SK-N-SH (cell line): ENCODE results near the gene GDPD4. TPM values are rescaled to one million over a fixed set of nuclear protein-coding genes. Genes with fewer than 3 reads are reported as not detected.

Source experiments
- CTCF ChIA-PET: fragments of 300-600, 350-600 bp; formaldehyde crosslinking; extraction: SDS; loops from one replicate; lab custom pipeline; 2021; lab: Yijun Ruan, JAX
- POLR2A ChIA-PET: fragments of 350-600 bp; sonication (Branson Sonifier 250); formaldehyde crosslinking; extraction: SDS; loops from one replicate; lab custom pipeline; 2020; ENCODE audit warnings: antibody characterized with exemption, inconsistent platforms; lab: Yijun Ruan, JAX
- DNase-seq: peaks from one replicate; pipeline ENCODE4 v3.0.0; 2012
- H2AFZ ChIP-seq: fragments of 200-600 bp; sonication (generic); 2 replicates; pipeline ENCODE4 v1.8.1; 2016; ENCODE audit warnings: antibody characterized with exemption, mild to moderate bottlenecking, low read depth
- H3F3A ChIP-seq: fragments of 200-600 bp; sonication (generic); replicated peaks from 2 replicates; pipeline ENCODE3; 2016; ENCODE audit warnings: antibody characterized with exemption, mild to moderate bottlenecking; ENCODE audit not compliant: insufficient read depth
- H3K27ac ChIP-seq, 2 experiments: fragments of 200-500 bp in 1 of 2; fragments of 200-600 bp in 1 of 2; sonication (Bioruptor generic) in 1 of 2; sonication (generic), shearing (Covaris generic) in 1 of 2; 2 replicates each; pipeline versions ENCODE4 v1.5.1 to v1.6.1; 2014 to 2016; ENCODE audit warnings: low read depth in 2 of 2, inconsistent platforms in 1 of 2, low read length in 1 of 2, mild to moderate bottlenecking in 1 of 2, mixed read lengths in 1 of 2
- H3K27me3 ChIP-seq: fragments of 200-600 bp; sonication (generic), shearing (Covaris generic); 2 replicates; pipeline ENCODE4 v1.6.1; 2016; ENCODE audit warnings: mixed run types; ENCODE audit not compliant: insufficient read depth
- H3K36me3 ChIP-seq, 2 experiments: fragments of 200-500 bp in 1 of 2; fragments of 200-600 bp in 1 of 2; sonication (Bioruptor generic) in 1 of 2; sonication (generic) in 1 of 2; replicated peaks in 1 of 2; 2 replicates each; pipeline versions ENCODE3 to v1.5.1; 2014 to 2016; ENCODE audit warnings: low read length in 1 of 2, mild to moderate bottlenecking in 1 of 2; ENCODE audit not compliant: insufficient read depth in 2 of 2, control insufficient read depth in 1 of 2
- H3K4me1 ChIP-seq, 2 experiments: fragments of 200-500 bp in 1 of 2; fragments of 200-600 bp in 1 of 2; sonication (Bioruptor generic) in 1 of 2; sonication (generic), shearing (Covaris generic) in 1 of 2; 2 replicates each; pipeline versions ENCODE4 v1.5.1 to v1.6.1; 2014 to 2016; ENCODE audit warnings: low read depth in 1 of 2, low read length in 1 of 2, mixed run types in 1 of 2; ENCODE audit not compliant: insufficient read depth in 2 of 2, control insufficient read depth in 1 of 2
- H3K4me2 ChIP-seq: fragments of 200-600 bp; sonication (generic), shearing (Covaris generic); 2 replicates; pipeline ENCODE4 v1.6.1; 2017; ENCODE audit warnings: mixed run types
- H3K4me3 ChIP-seq, 2 experiments: fragments of 200-500 bp in 1 of 2; fragments of 200-600 bp in 1 of 2; sonication (Bioruptor generic) in 1 of 2; sonication (generic), shearing (Covaris generic) in 1 of 2; 2 replicates each; pipeline versions ENCODE4 v1.5.1 to v1.8.1; 2014 to 2016; ENCODE audit warnings: low read depth in 2 of 2, inconsistent platforms in 1 of 2, low read length in 1 of 2, mild to moderate bottlenecking in 1 of 2, mixed read lengths in 1 of 2, moderate library complexity in 1 of 2
- H3K79me2 ChIP-seq: fragments of 200-600 bp; sonication (generic); 2 replicates; pipeline ENCODE4 v1.8.1; 2017; ENCODE audit warnings: mild to moderate bottlenecking; ENCODE audit not compliant: insufficient read depth
- H3K9ac ChIP-seq: fragments of 200-600 bp; sonication (generic); 2 replicates; pipeline ENCODE4 v1.6.1; 2017; ENCODE audit warnings: mixed run types
- H3K9me2 ChIP-seq: fragments of 200-600 bp; sonication (generic); 2 replicates; pipeline ENCODE4 v1.6.1; 2017; ENCODE audit warnings: mixed run types
- H3K9me3 ChIP-seq: fragments of 200-600 bp; sonication (generic); 2 replicates; pipeline ENCODE4 v1.6.1; 2017; ENCODE audit warnings: mixed run types, mild to moderate bottlenecking, moderate library complexity
- H4K20me1 ChIP-seq: fragments of 200-600 bp; sonication (generic); 2 replicates; pipeline ENCODE4 v1.6.1; 2017; ENCODE audit warnings: mild to moderate bottlenecking, mixed run types; ENCODE audit not compliant: insufficient read depth
- CHD2 ChIP-seq: fragments of 150-350 bp; IDR thresholded peaks from 2 replicates; pipeline ENCODE4 v1.6.1; 2018; ENCODE audit warnings: low read length; ENCODE audit not compliant: partially characterized antibody
- EZH2phosphoT487 ChIP-seq: fragments of 200-600 bp; sonication (generic); IDR thresholded peaks from 2 replicates; pipeline ENCODE4 v1.6.1; 2017; ENCODE audit warnings: low read depth, mixed run types, mild to moderate bottlenecking, antibody characterized with exemption, moderate library complexity, borderline replicate concordance
- FOXJ3 ChIP-seq: sonication (generic); formaldehyde crosslinking; IDR thresholded peaks from 2 replicates; pipeline ENCODE4 v1.5.1; 2020; ENCODE audit warnings: mild to moderate bottlenecking, missing genetic modification reagents
- GABPA ChIP-seq: IDR thresholded peaks from 2 replicates; pipeline ENCODE4 v1.4.0; 2012; ENCODE audit warnings: low read depth, mild to moderate bottlenecking
- JUND ChIP-seq: IDR thresholded peaks from 2 replicates; pipeline ENCODE4 v1.4.0; 2012
- MEF2A ChIP-seq: IDR thresholded peaks from 2 replicates; pipeline ENCODE4 v1.4.0; 2012; ENCODE audit warnings: low read depth, borderline replicate concordance
- RCOR1 ChIP-seq: fragments of 150-350 bp; IDR thresholded peaks from 2 replicates; pipeline ENCODE4 v1.6.1; 2017; ENCODE audit warnings: antibody characterized with exemption, low read length
- RFX5 ChIP-seq: IDR thresholded peaks from 2 replicates; pipeline ENCODE4 v1.6.1; 2012; ENCODE audit warnings: mild to moderate bottlenecking, improper control_type of control experiment, low read length
- TAF1 ChIP-seq: IDR thresholded peaks from 2 replicates; pipeline ENCODE4 v1.6.1; 2012; ENCODE audit warnings: low read depth, mild to moderate bottlenecking, low read length, moderate library complexity, borderline replicate concordance
- TCF12 ChIP-seq: IDR thresholded peaks from 2 replicates; pipeline ENCODE4 v1.4.0; 2012
- TEAD4 ChIP-seq: IDR thresholded peaks from 2 replicates; pipeline ENCODE4 v1.4.0; 2012; ENCODE audit warnings: mild to moderate bottlenecking, borderline replicate concordance; ENCODE audit not compliant: insufficient read depth
- YY1 ChIP-seq: IDR thresholded peaks from 2 replicates; pipeline ENCODE4 v1.4.0; 2012; ENCODE audit warnings: low read depth, mild to moderate bottlenecking
- WGBS: methylation state at CpG from one replicate; pipeline ENCODE4 v1.1.6; 2017; ENCODE audit warnings: low lambda C conversion rate; 5-methylcytosine and 5-hydroxymethylcytosine counted together
- polyA plus RNA-seq, 3 experiments: library from polyadenylated mRNA; depleted of rRNA; stranded (reverse); fragments of >200 nt; gene quantifications; 2 replicates each; pipeline ENCODE4 v1.2.3, GENCODE V29; 2012
- TF ChIP-seq, protein P1 (sequence below): fragments of 150-350 bp; IDR thresholded peaks from 2 replicates; pipeline ENCODE4 v1.6.1; 2017; ENCODE audit warnings: antibody characterized with exemption, low read length, low read depth, borderline replicate concordance
- TF ChIP-seq, protein P2 (sequence below): IDR thresholded peaks from 2 replicates; pipeline ENCODE4 v1.4.0; 2012; ENCODE audit warnings: low read depth, borderline replicate concordance
- TF ChIP-seq, protein P3 (sequence below): IDR thresholded peaks from 2 replicates; pipeline ENCODE4 v1.6.1; 2012; ENCODE audit warnings: mild to moderate bottlenecking, low read depth, low read length, moderate library complexity

Gene GDPD4
- polyA plus RNA-seq, 1 of the 3 experiments (the other 2 are of a cell fraction) = not detected

DNA sequence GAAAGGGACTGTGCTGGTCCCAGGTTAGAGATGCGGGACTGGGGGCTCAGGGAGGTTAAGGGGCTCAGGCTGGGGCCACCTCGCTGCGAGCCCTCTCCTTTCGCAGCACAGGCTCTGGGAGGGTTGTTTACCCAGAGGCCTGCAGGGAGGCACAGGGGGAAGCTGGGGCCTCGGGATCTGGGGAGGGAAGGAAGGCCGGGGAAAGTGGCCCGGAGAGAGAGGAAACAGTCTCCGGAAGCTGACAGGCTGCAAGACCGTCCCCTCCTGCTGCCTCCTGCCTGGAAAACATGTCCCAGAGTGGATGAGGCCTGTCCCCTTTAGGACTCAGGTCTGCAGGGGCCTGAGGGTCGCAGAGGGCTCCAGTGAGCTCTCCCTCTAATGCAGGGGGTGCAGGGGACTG is 128.0 kb downstream of the GDPD4 start:
- DNase-seq = no peak
- Histone ChIP-seq H4K20me1 (no peaks in the 10 kb centered on the region), H3K9ac (no peak overlapping the region), H3K9me3 (no peaks in the 10 kb centered on the region), H3K36me3 (no peaks in the 10 kb centered on the region), H3K4me3 (no peak overlapping the region), H3K4me1 (no peaks in the 10 kb centered on the region; a peak in 1 of 4 replicates), H3K27me3 (no peaks in the 10 kb centered on the region), H3K27ac (no peak overlapping the region), H3K4me2 (no peak overlapping the region), H3K79me2 (no peaks in the 10 kb centered on the region), H3K9me2 (no peaks in the 10 kb centered on the region), H3F3A (no peaks in the 10 kb centered on the region), H2AFZ (no peak overlapping the region)
- no peak for TF ChIP-seq FOXJ3 (CRISPR knock-in tag)
- ChIA-PET POLR2A (no interaction called here), CTCF (interaction anchor here (0.9 to 5.0 kb wide), 5 partner anchors 14 to 254 kb away, joined by 3 to 41 read pairs (median 4); partner anchors contain the start of gene MYO7A)
- WGBS = 79% methylated on average over 10 of the region's 10 CpGs

DNA sequence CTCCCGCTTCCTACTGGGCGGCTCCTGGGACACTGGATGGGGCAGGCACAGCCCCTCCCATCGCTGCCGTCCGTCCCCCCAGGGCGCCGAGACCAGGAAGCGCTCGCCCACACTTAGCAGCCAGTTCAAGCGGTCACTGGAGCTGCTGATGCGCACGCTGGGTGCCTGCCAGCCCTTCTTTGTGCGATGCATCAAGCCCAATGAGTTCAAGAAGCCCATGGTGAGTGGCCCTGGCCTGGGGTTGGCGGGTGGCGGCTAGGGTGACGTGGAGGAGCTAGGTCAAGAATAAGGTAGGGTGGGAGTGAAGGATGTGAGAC is 128.9 kb downstream of the GDPD4 start:
- no peak overlapping the region for H2AFZ ChIP-seq
- H3K4me3 ChIP-seq = no peak overlapping the region
- ChIA-PET POLR2A (no interaction called here), CTCF (interaction anchor here (3.3 to 5.0 kb wide), 2 partner anchors 15 to 45 kb away, joined by 19 to 41 read pairs; partner anchors contain the start of gene MYO7A)
- TF ChIP-seq EZH2phosphoT487 = no peak
- TF ChIP-seq TAF1 = no peak
- TF ChIP-seq TEAD4 = no peak
- no peak for TF ChIP-seq MEF2A
- no peak for TF ChIP-seq RCOR1
- no peak for TF ChIP-seq GABPA
- no peak for TF ChIP-seq YY1
- no peak for TF ChIP-seq CHD2
- TF ChIP-seq, protein P1, sequence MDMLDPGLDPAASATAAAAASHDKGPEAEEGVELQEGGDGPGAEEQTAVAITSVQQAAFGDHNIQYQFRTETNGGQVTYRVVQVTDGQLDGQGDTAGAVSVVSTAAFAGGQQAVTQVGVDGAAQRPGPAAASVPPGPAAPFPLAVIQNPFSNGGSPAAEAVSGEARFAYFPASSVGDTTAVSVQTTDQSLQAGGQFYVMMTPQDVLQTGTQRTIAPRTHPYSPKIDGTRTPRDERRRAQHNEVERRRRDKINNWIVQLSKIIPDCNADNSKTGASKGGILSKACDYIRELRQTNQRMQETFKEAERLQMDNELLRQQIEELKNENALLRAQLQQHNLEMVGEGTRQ = no peak
- TF ChIP-seq JUND = no peak
- no peak for TF ChIP-seq RFX5
- TF ChIP-seq, protein P2, sequence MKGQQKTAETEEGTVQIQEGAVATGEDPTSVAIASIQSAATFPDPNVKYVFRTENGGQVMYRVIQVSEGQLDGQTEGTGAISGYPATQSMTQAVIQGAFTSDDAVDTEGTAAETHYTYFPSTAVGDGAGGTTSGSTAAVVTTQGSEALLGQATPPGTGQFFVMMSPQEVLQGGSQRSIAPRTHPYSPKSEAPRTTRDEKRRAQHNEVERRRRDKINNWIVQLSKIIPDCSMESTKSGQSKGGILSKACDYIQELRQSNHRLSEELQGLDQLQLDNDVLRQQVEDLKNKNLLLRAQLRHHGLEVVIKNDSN = no peak
- no peak for TF ChIP-seq TCF12
- TF ChIP-seq, protein P3, sequence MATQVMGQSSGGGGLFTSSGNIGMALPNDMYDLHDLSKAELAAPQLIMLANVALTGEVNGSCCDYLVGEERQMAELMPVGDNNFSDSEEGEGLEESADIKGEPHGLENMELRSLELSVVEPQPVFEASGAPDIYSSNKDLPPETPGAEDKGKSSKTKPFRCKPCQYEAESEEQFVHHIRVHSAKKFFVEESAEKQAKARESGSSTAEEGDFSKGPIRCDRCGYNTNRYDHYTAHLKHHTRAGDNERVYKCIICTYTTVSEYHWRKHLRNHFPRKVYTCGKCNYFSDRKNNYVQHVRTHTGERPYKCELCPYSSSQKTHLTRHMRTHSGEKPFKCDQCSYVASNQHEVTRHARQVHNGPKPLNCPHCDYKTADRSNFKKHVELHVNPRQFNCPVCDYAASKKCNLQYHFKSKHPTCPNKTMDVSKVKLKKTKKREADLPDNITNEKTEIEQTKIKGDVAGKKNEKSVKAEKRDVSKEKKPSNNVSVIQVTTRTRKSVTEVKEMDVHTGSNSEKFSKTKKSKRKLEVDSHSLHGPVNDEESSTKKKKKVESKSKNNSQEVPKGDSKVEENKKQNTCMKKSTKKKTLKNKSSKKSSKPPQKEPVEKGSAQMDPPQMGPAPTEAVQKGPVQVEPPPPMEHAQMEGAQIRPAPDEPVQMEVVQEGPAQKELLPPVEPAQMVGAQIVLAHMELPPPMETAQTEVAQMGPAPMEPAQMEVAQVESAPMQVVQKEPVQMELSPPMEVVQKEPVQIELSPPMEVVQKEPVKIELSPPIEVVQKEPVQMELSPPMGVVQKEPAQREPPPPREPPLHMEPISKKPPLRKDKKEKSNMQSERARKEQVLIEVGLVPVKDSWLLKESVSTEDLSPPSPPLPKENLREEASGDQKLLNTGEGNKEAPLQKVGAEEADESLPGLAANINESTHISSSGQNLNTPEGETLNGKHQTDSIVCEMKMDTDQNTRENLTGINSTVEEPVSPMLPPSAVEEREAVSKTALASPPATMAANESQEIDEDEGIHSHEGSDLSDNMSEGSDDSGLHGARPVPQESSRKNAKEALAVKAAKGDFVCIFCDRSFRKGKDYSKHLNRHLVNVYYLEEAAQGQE = no peak
- no peaks in the 10 kb centered on the region for H3K9me3 ChIP-seq
- H3K36me3 ChIP-seq = no peaks in the 10 kb centered on the region
- peak; percentile 51 for DNase-seq
- H3K4me2 ChIP-seq = no peak overlapping the region
- H3K9ac ChIP-seq = no peak overlapping the region
- no peaks in the 10 kb centered on the region for H4K20me1 ChIP-seq
- no peaks in the 10 kb centered on the region for H3K27me3 ChIP-seq
- H3K79me2 ChIP-seq = no peaks in the 10 kb centered on the region
- no peaks in the 10 kb centered on the region for H3K9me2 ChIP-seq
- no peaks in the 10 kb centered on the region; a peak in 1 of 4 replicates for H3K4me1 ChIP-seq
- H3F3A ChIP-seq = no peaks in the 10 kb centered on the region
- WGBS = 88% methylated on average over 11 of the region's 16 CpGs
- no peak overlapping the region for H3K27ac ChIP-seq
